GM18909 (cell line): ENCODE data around the gene CTBP2.

Experiments
- ATAC-seq: cut with Tn5 transposase; IDR thresholded peaks from one replicate; pipeline ENCODE4 v1.9.1; 2021; ENCODE audit warnings: mild to moderate bottlenecking; ENCODE audit not compliant: unreplicated experiment, poor library complexity

CTBP2 gene

DNA sequence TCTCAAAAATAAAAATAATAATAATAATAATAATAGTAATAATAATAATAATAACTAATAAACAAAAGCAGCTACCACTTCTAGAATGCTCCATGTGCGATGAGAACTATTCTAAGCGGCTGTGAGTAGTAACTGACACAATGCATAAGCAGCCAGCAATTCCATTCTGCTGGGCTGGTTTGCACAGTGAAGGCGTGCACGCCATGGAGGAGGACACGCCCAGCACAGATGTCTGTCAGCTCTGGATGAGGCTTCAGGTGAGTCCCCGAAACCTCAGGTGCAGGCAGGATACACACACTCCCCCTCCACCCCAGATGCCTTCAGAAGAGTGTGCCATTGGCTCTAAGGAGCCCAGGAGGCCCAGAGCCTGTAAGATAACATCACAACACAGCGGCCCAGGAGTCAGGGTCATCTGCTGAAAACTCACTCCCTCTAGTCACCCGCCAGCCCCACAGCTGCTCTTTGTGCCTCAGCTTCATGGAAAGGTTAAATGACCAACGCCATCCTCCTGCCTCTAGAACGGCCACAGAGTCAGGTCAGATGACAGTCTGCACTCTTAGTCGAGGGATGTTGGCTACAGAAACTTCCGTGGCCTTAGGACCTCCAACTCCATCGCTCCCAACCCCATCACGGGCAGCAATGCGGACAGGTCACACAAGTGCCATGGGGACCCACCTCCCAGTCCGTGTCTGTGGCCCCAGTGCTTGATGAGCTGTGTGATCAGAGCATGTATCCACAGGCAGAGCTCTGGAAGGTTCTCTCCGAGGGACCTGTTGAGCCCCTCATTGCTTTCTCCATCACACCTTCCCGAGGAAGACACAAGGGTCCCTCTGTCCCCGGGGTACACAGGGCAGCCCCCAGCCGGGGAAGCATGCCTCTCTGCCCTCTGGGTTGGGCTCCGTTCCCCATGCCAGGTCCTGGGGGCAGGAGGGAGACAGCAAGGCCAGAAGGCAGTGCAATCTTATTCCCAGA lies 103.9 kb downstream of the CTBP2 start:
- no peak for ATAC-seq

DNA sequence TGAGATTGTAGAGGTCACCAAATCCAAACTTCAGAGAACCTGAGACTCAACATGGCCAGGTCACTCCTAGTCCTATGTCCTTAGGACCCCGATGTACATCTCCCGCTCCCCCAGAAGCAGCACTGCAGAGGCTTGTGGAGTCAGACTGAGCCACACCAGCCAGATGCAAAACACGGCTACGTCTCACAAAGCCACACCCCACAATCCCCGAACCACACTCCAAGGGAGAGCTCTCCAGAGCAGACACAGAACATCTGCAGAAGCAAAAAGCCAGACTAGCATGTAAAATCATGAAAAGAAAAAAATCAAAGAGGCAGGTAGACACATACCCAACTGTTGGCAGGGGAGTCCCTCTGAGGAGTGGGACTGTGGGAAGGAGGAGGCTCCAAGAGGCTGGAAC lies 104.9 kb downstream of the CTBP2 start:
- ATAC-seq = no peak

DNA sequence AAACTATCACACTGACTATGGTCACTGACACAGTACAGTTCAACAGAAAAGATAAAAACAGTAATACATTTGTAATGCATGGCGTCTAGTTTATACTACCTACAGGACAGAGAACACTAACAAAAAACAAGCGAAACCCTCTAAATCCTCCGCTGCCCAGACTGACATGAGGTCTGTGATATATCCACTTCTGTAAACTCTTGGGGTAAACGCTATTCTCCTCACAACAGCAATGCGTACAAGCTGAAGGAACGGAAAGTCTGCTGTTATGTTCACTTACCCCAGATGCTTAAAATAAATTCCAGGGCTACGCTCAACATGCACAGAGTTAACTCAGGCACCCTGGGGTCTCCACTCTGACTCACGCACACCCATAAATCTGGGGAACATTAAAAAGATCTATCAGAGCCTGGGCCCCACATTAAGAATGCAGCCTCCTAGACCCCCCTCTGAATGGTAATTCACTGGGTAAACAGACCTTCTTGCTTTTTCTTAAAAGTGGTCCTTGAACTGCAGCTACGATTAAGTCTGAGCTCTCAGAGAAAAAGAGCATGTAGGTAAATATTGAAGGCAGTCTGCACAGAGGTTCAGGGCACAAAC lies 105.6 kb downstream of the CTBP2 start:
- no peak for ATAC-seq

DNA sequence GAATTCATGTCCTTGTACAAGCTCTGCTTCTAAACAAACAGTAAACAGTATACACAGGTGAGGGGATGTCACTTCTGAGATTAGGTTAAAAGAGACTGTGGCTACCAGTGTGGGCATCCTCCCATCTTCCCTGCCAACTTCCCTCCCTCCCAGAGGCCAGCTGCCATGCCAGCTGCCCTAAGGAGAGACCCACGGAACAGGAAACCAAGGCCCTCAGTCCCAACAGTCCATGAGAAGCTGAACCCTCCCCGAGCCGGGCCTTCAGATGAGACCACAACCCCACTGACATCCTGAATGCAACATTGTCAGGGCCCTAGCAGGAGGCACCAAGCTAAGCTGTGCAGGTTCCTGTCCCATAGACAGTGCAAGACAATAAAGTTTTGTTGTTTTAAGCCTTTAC lies 106.1 kb downstream of the CTBP2 start:
- no peak for ATAC-seq

DNA sequence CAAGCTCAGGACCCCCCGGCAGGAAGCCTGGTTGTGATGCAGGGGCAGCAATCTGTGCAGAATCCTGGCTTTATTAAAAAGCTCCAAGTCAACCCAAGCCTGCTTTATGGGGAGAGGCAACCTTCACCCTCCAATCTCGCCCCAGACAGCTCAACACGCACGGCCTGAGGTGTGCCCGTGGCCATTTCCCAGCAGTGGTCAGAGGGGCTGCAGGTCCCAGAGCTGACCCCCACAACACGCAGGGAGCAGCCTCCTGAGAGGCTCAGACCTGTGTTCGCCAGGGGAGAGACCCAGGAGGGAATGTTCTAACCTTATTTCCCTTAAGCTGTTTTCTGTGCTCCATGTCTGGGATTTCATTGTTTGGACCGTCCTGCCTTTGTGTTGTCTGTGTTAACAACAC lies 108.2 kb downstream of the CTBP2 start:
- no peak for ATAC-seq

DNA sequence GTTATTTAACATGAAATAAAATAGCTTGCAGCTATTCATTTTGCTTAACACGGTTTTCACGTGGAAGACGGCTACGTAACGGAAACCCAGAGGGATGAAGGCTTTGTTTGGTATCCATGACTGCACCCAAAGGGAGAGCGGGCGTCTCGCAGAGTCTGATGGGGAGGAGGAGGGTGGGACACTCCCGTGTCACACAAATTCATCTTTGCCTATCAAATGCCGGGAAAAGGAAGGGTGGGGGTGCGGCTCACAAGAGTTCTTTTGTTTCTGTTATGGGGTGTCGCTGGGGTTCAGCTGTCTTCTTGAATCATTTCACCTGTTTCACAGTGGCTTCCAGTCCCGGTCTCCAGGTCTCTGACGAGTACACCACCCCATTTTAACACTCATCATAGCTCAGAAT lies 110.0 kb downstream of the CTBP2 start:
- ATAC-seq = no peak

DNA sequence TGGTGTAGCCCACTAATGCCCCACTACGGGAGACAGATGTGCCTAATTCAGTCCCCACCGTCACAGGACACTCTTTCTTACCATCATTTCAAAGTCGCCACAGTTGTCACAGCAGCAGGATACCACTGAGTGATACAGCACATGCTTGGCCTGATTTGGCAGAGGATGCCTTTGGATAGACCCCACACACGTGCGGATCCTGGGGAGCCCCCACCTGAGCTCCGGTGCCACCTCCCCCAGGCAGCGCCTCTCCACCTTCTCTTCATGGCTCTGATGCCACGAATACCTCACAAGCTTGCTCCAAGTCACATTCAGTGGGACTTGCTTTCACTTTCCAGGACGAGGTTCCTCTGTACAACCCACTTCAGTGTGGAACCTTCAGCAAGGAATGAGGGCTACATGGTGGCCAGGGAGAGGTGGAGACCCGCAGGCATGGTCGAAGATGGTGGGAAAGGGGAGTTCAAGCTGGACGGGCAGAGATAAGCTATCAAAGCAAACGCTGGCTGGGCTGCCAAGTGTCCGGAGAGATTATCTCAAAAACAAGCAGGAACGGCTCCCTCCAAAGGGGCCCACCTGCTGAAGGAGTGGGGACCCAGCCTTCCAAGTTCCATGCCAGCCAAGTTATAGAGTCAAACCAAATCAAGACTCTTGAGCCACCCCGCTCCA lies 111.0 kb downstream of the CTBP2 start:
- no peak for ATAC-seq

DNA sequence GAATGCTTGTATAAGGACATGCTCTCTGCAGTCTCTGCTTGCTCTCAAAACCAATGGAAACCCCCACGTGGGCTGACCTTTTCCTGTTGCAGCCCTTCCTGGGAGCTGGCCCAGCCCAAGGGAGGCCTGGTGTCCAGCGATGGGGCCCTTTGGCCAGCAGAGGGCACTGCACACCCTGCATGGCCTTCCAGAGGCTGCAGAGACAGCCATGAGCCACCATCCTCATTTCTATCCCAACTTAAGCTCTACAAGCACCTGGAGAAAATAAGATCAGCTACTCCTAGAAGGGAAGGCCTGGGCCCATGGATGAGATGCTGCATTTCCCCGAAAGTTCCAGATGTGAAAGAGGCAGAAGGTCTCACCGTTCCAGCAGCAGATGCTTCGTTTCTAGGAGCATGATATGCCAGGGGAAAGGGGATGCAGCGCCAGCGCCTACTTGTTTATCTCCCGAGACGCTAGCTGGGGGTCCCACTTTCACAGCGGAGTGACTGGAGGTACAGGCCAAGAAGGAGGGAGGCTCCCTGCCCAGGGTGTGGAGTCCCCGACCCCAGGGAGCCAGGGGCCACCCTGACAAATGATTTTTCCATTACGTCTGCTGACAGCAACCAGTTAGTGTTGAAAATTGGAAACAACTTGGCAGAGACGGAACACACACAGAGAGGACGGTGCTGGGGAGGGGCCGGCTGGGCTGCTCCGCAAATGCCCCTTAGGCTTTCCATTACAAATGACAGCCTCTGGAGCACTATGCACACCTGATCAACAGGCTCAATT lies 112.1 kb downstream of the CTBP2 start:
- ATAC-seq = peak; percentile 84

DNA sequence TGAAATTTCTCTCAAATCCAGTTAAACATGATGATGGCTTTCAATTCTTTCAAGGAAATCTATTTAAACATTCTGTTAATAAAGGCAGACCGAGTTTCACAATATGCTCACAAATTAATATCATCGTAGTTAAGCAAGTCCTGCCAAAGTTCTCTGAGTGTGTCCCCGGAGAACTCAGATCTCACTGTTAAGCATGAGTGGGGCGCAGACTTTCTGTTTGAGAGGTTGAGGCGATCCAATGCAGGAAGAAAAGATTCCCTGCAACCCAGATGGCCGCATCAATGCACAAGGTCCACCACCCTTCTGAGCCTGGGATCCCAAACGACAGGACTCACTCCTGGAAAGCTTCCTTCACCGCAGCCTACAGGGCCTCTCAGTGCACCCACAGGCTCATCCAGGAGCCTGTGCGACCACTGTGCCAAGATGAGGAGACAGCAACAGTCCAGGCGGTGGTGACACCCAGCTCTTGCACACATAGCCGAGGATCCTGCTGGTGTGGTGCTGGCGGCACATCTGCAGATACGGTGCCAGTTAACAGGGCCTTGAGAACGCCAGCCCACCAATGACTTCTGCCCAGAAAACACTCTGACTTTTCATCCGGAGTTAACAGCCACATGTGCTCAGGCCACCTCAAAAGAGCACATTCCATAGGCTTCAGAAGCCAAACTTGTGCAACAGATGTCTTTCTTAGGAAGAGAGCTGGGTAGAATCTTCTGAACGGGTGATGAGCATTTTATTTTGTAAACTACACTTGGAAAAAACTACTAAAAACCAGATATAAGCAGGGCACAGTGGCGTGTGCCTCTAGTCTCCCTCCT lies 116.3 kb downstream of the CTBP2 start:
- ATAC-seq = no peak

DNA sequence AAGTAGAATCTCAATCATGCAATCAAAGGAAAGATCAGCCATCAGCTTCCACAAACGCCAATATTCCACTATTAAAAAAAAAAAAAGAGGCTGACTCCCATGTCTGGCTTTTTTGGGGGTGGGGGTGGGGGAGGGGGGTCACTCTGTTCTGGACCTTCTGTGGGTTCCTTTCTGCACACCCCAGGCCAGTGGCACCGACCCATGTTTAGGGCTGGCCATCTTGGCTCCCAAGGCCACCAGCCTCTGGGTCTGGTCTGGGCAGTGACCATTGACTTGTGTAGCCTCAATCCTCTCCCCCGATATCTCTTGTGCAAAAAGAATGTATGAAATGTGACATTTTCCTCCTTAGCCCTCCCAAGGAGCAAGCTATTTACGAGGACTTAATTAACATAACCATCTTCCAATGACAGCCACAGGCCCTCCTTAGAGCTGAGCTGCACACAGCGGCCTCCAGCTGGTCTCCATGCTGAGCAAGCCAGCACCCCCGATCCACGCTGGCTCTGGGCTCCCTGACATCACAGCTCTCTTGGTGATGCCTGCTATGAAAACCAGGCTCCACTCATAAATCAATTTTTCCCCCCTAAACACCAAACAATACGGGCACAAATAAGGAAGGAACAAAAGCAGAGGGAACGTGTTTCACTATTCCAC lies 118.4 kb downstream of the CTBP2 start:
- ATAC-seq = no peak

DNA sequence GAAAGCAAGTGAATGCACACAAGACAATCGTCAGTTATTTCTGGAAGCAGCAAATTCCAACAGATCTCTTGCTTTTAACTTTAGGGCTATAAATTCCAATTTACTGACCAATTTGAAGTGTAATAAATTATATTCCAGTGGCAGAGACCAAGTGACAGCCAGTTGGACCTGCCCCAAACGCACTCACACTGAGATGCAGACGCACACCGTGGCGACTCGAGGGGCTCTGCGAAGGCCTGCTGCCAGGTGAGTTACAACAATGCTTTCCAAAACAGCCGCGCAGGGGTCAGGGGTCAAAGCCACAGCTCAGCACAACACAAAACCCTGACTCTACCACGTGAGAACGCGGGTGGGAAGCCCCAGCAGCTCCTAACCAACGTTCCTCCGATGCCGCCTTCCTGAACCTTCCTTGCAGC lies 121.0 kb downstream of the CTBP2 start:
- ATAC-seq = no peak

DNA sequence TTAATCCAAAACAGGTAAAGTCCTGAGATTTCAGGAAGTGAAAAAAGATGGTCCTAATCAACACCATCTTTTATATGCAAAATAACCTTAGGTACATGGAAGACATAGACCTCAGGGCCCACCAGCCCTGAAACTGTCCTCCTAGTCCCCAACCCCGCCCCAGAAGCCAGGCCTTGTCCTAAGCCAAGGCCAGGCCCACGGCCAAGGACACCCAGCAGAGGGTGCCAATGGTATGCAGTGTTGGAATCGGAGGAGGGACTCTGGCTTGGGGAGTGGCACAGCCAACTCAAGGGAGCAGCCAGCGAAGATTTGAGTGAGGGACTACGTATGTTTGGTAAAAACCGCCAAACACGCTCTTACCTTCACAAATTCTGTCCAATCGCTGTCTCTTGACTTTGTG lies 121.7 kb downstream of the CTBP2 start:
- no peak for ATAC-seq

DNA sequence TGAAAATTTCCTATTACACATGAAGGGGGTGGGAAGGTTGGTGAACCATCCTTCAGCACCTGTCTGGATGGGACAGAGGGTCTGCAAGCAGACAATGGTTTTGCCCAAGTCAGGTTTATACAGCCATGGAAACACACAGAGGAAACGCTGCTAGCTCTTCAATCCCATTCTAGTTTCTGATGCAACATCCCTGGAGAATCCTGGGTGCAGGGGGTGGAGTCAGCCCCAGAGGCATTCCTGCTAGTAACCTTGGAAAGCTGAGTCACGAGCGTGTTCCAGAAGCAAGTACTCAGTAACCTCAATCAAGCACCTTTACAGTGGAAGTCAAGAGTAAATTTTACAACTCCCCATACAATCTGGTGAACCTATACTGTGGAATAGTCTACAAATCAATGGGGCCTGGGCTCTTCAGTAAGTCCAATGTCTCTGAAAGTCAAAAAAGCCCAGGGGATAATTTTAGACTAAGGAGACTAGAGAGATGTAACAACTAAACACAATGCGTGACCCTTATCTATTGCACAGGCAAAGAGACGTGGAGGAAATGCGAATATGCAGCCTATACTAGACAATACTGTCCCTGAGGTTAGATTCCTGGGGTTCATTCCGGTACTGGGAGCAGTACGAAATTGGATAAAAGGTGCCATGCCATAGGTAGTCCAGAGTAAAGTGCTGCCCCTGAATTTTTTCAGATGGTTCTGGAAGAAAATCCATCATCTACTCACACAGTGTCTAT lies 123.1 kb downstream of the CTBP2 start:
- no peak for ATAC-seq

DNA sequence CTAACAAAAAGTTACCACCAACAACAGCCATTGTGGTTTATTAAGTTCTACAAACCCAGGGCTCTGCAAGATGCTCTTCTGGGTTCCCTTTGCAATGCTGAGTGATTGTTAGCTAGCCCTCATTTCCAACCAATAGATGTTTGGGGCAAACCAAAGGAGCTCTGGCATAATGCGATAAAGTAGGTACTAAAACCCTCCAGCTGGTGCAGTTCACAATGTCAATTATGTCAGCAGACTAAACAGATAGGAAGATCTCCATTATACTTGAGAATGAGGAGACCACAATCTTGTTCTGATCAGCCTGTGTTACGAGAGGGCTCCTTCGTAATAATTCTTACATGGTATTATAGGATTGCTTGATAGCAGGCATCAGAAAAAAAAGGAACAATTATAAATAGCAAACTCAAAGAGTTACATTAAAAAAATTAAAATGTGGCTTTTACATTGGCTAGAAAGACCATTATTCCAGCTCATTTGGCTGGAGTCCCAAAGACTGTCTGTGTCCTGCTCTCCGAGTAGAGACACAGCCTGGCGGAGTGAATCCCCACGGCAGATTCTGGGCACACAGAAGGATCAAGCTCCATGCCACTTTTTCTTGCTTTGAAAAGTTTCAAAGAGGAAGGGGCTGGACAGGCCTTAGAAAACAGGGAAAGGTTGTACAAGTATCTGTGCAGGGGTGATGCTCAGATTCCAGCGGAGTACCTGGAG lies 124.6 kb downstream of the CTBP2 start:
- ATAC-seq = no peak

DNA sequence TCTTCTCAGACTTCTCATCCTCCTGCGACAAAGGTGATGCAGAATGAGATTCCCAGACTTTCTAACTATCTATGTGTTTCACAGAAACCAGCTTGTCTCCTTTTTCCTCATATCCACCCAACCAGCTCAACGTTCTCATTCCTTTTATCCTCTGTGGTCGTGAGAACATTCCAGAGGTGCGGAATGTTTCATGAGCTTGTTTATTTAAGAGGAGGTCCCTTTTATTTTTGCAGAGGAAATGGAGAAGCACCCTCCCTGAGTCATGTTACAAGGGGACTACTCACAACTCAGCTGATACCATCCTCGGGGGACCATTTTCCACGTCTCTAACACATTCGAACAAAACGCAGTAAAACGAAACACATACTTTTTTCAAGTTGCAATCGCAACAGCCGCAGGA lies 125.2 kb downstream of the CTBP2 start:
- no peak for ATAC-seq

DNA sequence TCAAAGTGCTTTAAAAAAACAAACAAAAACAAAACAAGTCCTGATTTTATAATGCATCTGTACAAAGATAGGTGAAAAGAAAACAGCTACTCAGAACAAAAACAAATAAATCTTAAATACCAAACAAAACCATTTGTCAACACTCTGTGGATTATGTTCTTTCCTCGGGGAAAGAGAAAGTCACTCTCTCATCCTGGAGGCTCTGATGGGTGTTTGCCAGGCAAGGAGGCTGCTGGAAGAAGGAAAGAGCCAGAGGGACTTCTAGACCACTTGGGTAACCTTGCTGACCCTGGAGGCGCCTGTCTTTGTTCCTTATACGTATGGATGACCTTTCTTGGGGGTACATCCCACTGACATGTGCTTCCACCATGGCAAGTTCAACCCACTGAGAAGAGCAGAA lies 125.7 kb downstream of the CTBP2 start:
- ATAC-seq = no peak

DNA sequence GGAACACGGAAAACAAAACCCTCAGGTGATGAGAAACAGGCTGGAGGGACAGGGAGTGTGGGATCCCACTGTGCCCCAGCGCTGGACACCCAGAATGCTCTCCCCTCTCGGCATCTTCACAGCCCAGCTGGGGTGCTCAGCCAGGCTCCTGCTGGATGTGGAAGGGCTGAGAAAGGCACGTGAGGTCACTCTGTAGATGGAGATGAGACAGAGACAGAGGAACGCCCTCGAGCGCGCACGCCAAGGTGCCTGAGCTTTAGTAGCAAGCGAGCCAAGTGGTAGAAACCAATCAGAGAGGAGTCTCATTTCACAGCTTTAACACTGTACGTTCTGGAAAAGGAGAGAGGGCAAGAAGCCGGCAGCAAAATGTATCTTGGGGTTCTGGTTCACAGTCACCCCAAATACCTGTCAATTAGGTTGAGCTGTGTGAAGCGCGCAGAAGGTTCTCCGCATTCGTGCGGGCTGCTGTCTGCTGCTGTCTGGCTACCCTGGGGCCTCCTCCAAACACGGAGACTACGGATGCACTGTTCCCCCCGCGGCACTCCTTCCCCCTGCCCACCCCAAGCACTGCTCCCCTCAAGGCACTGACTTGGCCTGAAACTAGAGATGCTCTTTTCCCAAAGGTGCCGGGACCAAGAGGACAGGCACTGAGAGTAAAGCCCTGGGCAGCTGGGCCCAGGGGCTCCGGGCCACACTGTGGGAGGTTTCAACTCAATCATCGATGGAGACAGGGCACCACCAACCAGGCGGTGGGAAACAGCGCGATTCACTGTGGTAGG lies 127.0 kb downstream of the CTBP2 start:
- ATAC-seq = no peak
